Measurements from ENCODE around the gene EIF5AL1.

The EIF5AL1 gene

DNA sequence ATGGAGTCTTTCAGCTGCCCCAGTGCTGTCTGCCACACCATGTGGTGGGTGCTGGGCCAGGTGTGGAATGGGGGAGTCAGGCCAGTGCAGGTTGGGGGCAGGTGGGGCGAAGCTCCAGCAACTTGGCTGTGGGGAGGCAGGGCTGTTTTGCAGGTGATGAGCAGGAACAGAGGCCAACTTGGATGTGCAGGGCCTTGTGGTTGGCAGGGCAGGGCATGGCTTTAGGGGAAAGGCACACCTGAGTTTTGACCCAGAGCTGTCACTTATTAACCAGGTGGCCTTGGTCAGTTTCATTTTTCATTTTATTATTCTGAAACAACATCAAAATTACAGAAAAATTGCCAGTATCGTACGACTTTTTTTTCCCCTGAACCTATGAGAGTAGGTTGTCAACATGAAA lies 48.9 kb downstream of the EIF5AL1 start:
- no peak for DNase-seq

- peak; percentile 78 for DNase-seq
Measured at GRCh38 chr10:79562135-79562756, 49.9 kb downstream of the EIF5AL1 start.

GRCh38 chr10:79563426-79563825 lies 51.1 kb downstream of the EIF5AL1 start:
- DNase-seq: no peak
